OCI-LY3 (cell line): Measurements from ENCODE around the gene NNT.
"Not testable (repeated sequence)": the region's sequence is repeated elsewhere in the genome, so short reads cannot be mapped to it uniquely, and the experiment has no call there.

Source experiments
- H2AFZ ChIP-seq: fragments of 200-600, 300-600 bp; shearing (Covaris generic); 2 replicates; pipeline ENCODE4 v1.6.0; 2014; ENCODE audit warnings: antibody characterized with exemption, low read depth, low read length
- H3K27ac ChIP-seq: fragments of 200-600, 300-600 bp; sonication (generic); 2 replicates; pipeline ENCODE4 v1.5.1; 2014; ENCODE audit warnings: mild to moderate bottlenecking, low read length, moderate library complexity, mixed read lengths
- H3K27me3 ChIP-seq: fragments of 200-600, 300-600 bp; sonication (generic); 2 replicates; pipeline ENCODE4 v1.6.1; 2014; ENCODE audit warnings: low read depth, low read length, mixed read lengths
- H3K36me3 ChIP-seq: fragments of 200-600, 300-600 bp; sonication (generic); replicated peaks from 2 replicates; pipeline ENCODE3; 2014; ENCODE audit warnings: low read depth, low read length, mixed read lengths
- H3K4me1 ChIP-seq: fragments of 300-600, 200-600 bp; sonication (generic); 2 replicates; pipeline ENCODE4 v1.6.1; 2014; ENCODE audit warnings: low read length, mixed read lengths
- H3K4me2 ChIP-seq: fragments of 200-600, 300-600 bp; sonication (generic); 2 replicates; pipeline ENCODE4 v1.6.1; 2014; ENCODE audit warnings: low read length, mixed read lengths
- H3K4me3 ChIP-seq: fragments of 300-600, 200-600 bp; sonication (generic); 2 replicates; pipeline ENCODE4 v1.5.1; 2014; ENCODE audit warnings: antibody characterized with exemption, mild to moderate bottlenecking, low read length, moderate library complexity
- H3K79me2 ChIP-seq: fragments of 300-600, 200-600 bp; shearing (Covaris generic); 2 replicates; pipeline ENCODE4 v1.6.1; 2014; ENCODE audit warnings: mild to moderate bottlenecking, low read length, mixed read lengths
- H3K9ac ChIP-seq: fragments of 300-600, 200-600 bp; shearing (Covaris generic); 2 replicates; pipeline ENCODE4 v1.6.0; 2014; ENCODE audit warnings: mild to moderate bottlenecking, low read length, moderate library complexity
- H3K9me3 ChIP-seq: fragments of 200-600, 300-600 bp; shearing (Covaris generic); 2 replicates; pipeline ENCODE4 v1.6.1; 2014; ENCODE audit warnings: low read length, mixed read lengths; ENCODE audit not compliant: insufficient read depth
- H4K20me1 ChIP-seq: fragments of 200-600, 300-600 bp; sonication (generic); 2 replicates; pipeline ENCODE4 v1.6.1; 2016; ENCODE audit warnings: low read length, mixed read lengths; ENCODE audit not compliant: insufficient read depth
- EZH2phosphoT487 ChIP-seq: fragments of 200-600 bp; shearing (Covaris generic); IDR thresholded peaks from 2 replicates; pipeline ENCODE4 v1.6.1; 2018; ENCODE audit warnings: antibody characterized with exemption, mixed run types, low read depth
- TF ChIP-seq, protein P1 (sequence below): fragments of 200-600, 300-600 bp; sonication (generic); IDR thresholded peaks from 2 replicates; pipeline ENCODE4 v1.5.1; 2014; ENCODE audit warnings: antibody characterized with exemption, low read length, low read depth

NNT gene

DNA sequence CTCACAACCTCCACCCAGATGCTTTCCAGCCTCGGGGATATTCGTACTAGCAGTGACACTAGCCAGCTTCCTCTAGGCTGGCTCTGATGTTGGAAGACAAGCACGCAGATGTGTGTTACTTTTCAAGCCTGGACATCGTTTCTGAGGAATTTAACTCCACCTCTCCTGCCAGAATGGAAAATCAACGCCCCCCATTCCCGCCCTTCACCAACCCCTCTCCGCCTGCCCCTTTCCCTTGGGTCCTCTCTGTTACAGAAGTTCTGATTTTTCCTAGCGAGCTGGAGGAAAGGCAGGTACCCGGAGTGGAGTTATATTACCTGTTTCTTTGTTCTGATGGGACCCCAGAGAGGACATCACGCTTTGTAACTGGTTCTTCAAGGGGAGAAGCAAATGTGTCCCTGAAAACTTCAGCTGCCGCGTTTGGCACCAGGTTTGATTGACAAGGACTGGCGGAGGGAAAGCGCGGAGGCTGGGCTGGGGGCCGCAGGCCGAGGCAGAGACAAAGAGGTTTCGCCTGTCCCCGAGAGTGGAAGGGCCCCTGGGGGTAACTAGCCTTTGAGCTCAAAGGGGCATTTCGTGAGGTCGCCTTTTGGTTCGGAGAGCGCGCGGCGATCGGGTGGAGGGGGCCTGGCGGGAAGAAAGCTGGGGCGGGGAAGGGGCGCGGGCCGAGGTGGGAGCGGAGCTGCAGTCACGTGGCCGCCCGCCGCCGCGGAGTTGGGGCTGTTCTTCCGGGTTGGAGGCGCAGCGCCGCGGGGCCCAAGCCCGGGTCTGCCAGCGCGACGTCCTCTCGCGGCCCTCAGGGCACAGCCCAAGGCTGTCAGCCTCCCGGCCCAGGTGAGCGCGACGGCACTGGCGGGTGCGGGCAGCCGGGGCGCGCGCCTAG is at the start of gene NNT:
Gene NNT, plus strand, starts transcription at position 720 of the 883 bp plus-strand sequence. CDS start 6,016 bp downstream, outside the sequence.
- H3K27ac ChIP-seq = peak within 1 kb of the TSS; percentile 45
- peak within 1 kb of the TSS; percentile 53 for H2AFZ ChIP-seq
- peak within 1 kb of the TSS; percentile 77 for H3K4me3 ChIP-seq
- H3K4me1 ChIP-seq = peaks cover 16% of the 10 kb centered on the region
- H3K79me2 ChIP-seq = peaks cover 50% of the 10 kb centered on the region
- H3K9me3 ChIP-seq = no peaks in the 10 kb centered on the region
- H3K27me3 ChIP-seq = no peaks in the 10 kb centered on the region
- TF ChIP-seq, protein P1, sequence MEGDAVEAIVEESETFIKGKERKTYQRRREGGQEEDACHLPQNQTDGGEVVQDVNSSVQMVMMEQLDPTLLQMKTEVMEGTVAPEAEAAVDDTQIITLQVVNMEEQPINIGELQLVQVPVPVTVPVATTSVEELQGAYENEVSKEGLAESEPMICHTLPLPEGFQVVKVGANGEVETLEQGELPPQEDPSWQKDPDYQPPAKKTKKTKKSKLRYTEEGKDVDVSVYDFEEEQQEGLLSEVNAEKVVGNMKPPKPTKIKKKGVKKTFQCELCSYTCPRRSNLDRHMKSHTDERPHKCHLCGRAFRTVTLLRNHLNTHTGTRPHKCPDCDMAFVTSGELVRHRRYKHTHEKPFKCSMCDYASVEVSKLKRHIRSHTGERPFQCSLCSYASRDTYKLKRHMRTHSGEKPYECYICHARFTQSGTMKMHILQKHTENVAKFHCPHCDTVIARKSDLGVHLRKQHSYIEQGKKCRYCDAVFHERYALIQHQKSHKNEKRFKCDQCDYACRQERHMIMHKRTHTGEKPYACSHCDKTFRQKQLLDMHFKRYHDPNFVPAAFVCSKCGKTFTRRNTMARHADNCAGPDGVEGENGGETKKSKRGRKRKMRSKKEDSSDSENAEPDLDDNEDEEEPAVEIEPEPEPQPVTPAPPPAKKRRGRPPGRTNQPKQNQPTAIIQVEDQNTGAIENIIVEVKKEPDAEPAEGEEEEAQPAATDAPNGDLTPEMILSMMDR = no peak
- TF ChIP-seq EZH2phosphoT487 = no peak
- H3K9ac ChIP-seq = peak within 1 kb of the TSS; percentile 73
- peak within 1 kb of the TSS; percentile 82 for H3K4me2 ChIP-seq
- peaks cover 20% of the 10 kb centered on the region for H3K36me3 ChIP-seq
- H4K20me1 ChIP-seq = peaks cover 7% of the 10 kb centered on the region; the same call in 1 of the 2 replicates

DNA sequence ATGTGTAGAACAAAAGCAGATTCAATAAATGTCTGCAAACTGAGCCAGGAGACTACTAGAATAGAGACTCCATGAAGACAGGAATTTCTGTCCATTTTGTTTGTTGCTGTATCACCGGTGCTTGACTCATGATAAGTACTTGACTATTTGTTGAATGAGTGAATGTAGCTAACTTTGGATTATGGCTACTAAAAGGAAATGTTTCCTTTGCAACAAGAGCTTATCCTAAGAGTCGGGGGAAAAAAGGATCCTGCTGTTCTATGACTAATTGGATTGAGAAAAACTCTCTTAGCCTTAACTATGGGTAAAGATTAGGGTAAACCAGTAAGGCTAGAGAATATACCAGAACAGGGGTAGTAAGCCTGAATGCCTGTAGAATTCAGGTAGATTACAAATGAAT is 49.6 kb upstream of the NNT start:
- H3K4me2 ChIP-seq = 0 out of 2 replicates have a peak overlapping the region, but pooled peaks have one; percentile 3
- H3K9ac ChIP-seq = no peak overlapping the region
- peaks cover 14% of the 10 kb centered on the region; the same call in 1 of the 2 replicates for H4K20me1 ChIP-seq
- H3K4me3 ChIP-seq = no peak overlapping the region
- H3K79me2 ChIP-seq = peaks cover 78% of the 10 kb centered on the region
- H2AFZ ChIP-seq = no peak overlapping the region
- peaks cover 50% of the 10 kb centered on the region for H3K36me3 ChIP-seq
- H3K27ac ChIP-seq = no peak overlapping the region
- H3K4me1 ChIP-seq = peaks cover 24% of the 10 kb centered on the region
- H3K9me3 ChIP-seq = no peaks in the 10 kb centered on the region
- TF ChIP-seq, protein P1 = no peak
- no peak for TF ChIP-seq EZH2phosphoT487
- H3K27me3 ChIP-seq = no peaks in the 10 kb centered on the region

GRCh38 chr5:43554497-43554896 is 48.5 kb upstream of the NNT start:
- no peak overlapping the region for H3K27ac ChIP-seq
- H4K20me1 ChIP-seq = peaks cover 14% of the 10 kb centered on the region; the same call in 1 of the 2 replicates
- no peaks in the 10 kb centered on the region for H3K27me3 ChIP-seq
- H3K4me3 ChIP-seq = no peak overlapping the region
- peak overlapping the region; percentile 96 for H3K4me2 ChIP-seq
- TF ChIP-seq EZH2phosphoT487 = no peak
- TF ChIP-seq, protein P1 = no peak
- H3K9ac ChIP-seq = no peak overlapping the region
- no peak overlapping the region for H2AFZ ChIP-seq
- H3K9me3 ChIP-seq = no peaks in the 10 kb centered on the region
- peaks cover 50% of the 10 kb centered on the region for H3K36me3 ChIP-seq
- H3K4me1 ChIP-seq = peaks cover 31% of the 10 kb centered on the region
- peaks cover 68% of the 10 kb centered on the region for H3K79me2 ChIP-seq

GRCh38 chr5:43555895-43556606 is 46.9 kb upstream of the NNT start:
- TF ChIP-seq EZH2phosphoT487 = no peak
- TF ChIP-seq, protein P1 = no peak
- Histone ChIP-seq H2AFZ (no peak overlapping the region), H3K4me3 (peak overlapping the region; percentile 85), H4K20me1 (peaks cover 14% of the 10 kb centered on the region; the same call in 1 of the 2 replicates), H3K9me3 (no peaks in the 10 kb centered on the region), H3K4me2 (peak overlapping the region; percentile 96), H3K27ac (peak overlapping the region; percentile 80), H3K27me3 (no peaks in the 10 kb centered on the region), H3K79me2 (peaks cover 55% of the 10 kb centered on the region), H3K36me3 (peaks cover 39% of the 10 kb centered on the region), H3K4me1 (peaks cover 36% of the 10 kb centered on the region), H3K9ac (peak overlapping the region; percentile 97)

DNA sequence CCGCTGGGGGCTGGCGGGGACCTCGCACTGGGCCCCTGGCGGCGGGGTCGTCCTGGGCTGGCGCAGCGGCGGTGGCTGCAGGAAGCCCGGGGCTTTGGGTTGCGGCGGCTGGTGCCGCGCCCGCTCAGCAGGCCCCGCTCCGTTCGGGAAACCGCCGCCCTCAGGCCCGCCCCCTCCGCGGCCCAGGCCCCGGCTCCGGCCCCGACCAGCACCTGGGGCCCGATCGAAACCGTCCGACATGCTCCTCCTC is 46.4 kb upstream of the NNT start:
- peaks cover 14% of the 10 kb centered on the region; the same call in 1 of the 2 replicates for H4K20me1 ChIP-seq
- peaks cover 50% of the 10 kb centered on the region for H3K79me2 ChIP-seq
- peak overlapping the region; percentile 80 for H3K27ac ChIP-seq
- H3K36me3 ChIP-seq = peaks cover 34% of the 10 kb centered on the region
- peak overlapping the region; percentile 96; the same call in 1 of the 2 replicates for H3K4me2 ChIP-seq
- peaks cover 41% of the 10 kb centered on the region for H3K4me1 ChIP-seq
- not testable (repeated sequence) for H3K27me3 ChIP-seq, H3K9me3 ChIP-seq
- H3K4me3 ChIP-seq = peak overlapping the region; percentile 85
- H3K9ac ChIP-seq = peak overlapping the region; percentile 97
- peak overlapping the region; percentile 70; the same call in 1 of the 2 replicates for H2AFZ ChIP-seq
